Lung microvascular endothelial cell (primary cell): ENCODE results near the gene CD58. TPM values are rescaled to one million over a fixed set of nuclear protein-coding genes. Genes with fewer than 3 reads are reported as not detected.

Experiments
- DNase-seq, 2 donors: peaks; one replicate each; pipeline versions ENCODE4 v3.0.0 to v3.0.0-alpha.2; 2010; ENCODE audit warnings: low read depth in 2 of 2
- total RNA-seq: library from RNA; depleted of rRNA; stranded (reverse); fragments of >200 nt; gene quantifications from 2 replicates; pipeline ENCODE4 v1.2.1, GENCODE V29; 2014

The CD58 gene
- total RNA-seq, 1 donor from 2014 or later: 20.4 TPM

DNA sequence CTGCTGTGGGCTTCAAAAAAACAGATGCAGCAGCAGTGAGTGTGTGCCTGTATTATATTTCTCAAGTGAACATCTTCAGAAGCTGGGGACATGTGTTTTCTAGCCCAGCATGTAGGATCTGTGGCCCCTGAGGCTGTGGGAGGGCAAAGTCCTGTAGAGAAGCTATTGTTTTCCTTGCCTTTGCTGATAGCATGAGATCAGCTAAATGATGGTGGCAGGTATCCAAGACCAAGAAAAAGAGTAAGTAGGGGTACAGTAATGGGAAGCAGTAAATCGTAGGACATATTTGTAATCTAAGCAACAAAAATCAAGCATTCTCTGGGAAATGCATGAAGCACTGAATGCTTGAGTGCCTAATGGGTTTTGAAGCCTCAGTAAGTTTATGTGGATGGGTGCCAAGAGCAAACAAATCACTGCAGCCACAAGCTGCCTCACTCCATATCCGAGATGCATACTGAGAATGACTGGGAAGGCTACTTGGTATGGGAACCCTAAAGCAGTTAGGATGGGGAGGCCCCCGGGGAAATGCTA is 98.3 kb downstream of the CD58 start:
- no peak for DNase-seq

DNA sequence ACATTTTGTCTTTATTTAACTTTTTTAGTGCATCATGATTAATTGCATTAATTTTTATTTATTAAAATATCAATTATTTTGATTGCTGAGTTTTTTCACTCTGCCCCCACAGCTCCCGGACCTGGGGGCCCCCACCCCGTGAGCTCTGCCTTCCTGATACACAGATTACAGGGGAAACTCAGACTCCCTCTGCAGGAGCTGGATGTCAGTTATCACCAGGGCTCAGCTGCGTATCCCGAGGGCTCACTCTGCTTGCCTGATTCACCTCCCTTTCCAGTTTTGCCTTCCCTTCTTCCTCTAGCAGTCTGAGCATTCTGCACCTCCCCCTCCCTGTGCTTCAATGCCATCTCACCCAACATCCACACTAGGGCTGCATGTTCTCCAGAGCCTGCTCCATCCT is 99.6 kb downstream of the CD58 start:
- no peak for DNase-seq

DNA sequence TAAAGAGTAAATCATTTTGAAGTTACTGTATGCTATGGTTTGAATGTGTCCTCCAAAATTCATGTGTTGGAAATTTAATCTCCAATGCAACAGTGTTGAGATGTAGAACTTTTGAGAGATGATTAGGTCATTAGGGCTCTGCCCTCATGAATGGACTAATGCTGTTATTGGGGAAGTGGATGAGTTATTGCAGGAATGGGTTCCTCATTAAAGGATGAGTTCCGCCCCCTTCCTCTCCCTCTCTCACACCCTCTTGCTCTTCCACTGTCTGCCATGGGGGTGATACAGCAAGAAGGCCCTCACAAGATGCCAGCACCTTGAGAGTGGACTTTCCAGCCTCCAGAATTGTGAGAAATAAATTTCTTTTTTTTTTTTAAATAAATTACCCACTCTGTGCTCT is 100.2 kb downstream of the CD58 start:
- no peak for DNase-seq

DNA sequence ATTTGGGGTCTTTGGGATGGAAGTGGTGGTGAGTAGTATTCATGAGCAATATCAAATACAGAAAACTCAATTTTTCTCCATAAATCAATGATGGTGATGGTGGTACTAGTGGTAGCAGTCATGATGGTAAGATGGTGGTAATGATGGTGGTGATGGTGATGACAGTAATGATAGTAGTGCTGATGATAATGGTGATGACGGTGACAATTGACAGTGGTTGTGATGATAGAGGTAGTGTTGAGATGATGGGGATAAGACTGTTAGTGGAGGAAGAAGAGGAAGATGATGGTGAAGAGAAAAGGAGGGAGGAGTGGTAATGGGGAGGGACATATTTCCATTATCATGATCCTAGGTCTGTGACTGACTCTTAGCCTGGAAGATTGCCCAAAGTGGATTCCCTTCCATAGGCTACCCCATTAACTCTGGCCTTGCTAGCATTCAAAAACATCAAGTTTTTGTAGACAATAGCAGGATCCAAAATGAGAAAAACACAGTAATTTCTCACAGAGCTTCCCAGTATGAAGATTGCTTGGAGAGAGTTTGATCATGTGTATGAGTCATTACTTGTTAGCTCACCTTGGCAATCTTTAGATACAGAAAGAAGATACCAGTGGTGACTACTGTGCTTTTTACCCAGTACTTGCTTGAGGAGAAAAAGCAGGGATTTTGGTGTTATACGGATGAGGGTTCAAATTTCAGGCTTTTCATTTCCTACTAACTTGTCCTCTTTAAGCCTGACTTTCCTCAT is 103.8 kb downstream of the CD58 start:
- DNase-seq: no peak

DNA sequence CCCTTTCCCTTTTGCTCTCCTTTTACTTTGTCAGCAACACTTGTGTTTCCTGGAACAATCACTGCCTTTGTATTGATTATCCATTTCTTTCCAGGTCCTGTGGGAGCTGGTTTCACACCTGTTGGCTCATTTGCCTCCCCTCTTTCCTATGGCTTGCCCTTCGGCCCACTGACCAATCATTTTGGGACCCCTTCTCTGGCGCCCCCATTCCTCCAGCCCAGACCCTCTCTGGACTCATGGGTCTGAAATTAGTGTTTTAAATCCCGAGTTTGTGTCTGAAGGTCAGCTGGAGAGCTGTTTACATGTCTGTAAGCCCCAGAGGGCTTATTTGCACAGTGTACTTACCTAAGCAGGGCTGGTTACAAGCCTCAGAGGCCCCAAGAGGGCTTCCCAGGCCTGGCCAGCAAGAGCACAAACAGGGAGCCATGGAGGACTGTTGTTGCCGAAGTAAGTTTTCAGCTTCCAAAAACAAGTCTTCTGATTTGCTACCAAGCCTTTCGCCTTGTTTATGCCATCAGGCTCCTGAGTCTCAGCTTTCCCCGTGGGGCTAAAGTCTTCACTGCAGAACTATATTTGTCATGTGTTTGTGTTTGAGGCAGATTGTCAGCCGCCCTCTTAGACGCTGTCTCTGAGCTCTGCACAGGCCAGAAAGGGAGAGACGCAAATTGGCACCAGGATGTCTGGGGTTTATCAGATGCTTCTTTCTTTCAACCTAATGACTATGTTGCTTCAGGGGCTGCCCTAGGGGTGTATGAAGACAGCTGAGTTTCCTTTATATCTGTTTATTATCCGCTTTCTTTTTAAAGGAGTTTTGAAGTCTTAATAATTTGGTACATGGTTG is 104.8 kb downstream of the CD58 start:
- no peak for DNase-seq

DNA sequence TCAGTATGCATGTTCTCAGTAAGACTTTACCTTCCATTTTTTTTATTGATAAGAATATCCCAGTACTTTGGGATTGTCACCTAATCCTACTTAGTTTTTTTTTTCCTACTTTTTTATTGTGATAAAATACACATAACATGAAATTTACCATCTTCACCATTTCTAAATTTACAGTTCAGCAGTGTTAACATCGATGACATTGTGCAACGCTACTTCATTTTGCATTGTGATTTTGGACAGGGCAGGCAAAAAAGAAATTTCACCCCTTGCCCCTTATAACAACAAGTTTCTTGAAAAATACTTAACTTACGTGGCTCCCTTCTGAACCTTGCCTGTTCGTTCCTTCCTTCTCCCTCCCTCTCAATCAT is 105.4 kb downstream of the CD58 start:
- DNase-seq: no peak

Other genes starting within 250 kb of the CD58 start
- gene ATP1A1, start 197.8 kb downstream of the CD58 start, total RNA-seq: 138 and 154 TPM in 2 replicates
- gene IGSF3, start 96.7 kb upstream of the CD58 start, total RNA-seq: 12.4 and 27.2 TPM in 2 replicates
- not detected in 2 replicates for gene CD2, start 183.4 kb upstream of the CD58 start, total RNA-seq